Muscle layer of duodenum (tissue), 2 donors: ENCODE measurements around the gene NGRN.
A peak's percentile ranks its signal among the peaks of the same experiment; 100 is the strongest.
"Not testable (repeated sequence)": the region's sequence is repeated elsewhere in the genome, so short reads cannot be mapped to it uniquely, and the experiment has no call there.

Experiments
- H3K27ac ChIP-seq: one replicate; pipeline ENCODE4 v1.7.0; 2013; ENCODE audit warnings: mild to moderate bottlenecking, low read length
- H3K27me3 ChIP-seq: one replicate; pipeline ENCODE4 v1.7.0; 2013; ENCODE audit warnings: low read depth, mild to moderate bottlenecking, control low read depth, low read length
- H3K36me3 ChIP-seq, 2 donors: one replicate each; pipeline ENCODE4 v1.7.0; 2013; ENCODE audit warnings: low read length in 2 of 2, control low read depth in 1 of 2, mild to moderate bottlenecking in 1 of 2; ENCODE audit not compliant: insufficient read depth in 2 of 2, control insufficient read depth in 1 of 2
- H3K4me1 ChIP-seq, 2 donors: one replicate each; pipeline ENCODE4 v1.7.0; 2013; ENCODE audit warnings: low read length in 2 of 2, mild to moderate bottlenecking in 2 of 2, control low read depth in 1 of 2, moderate library complexity in 1 of 2; ENCODE audit not compliant: insufficient read depth in 2 of 2, control insufficient read depth in 1 of 2
- H3K4me3 ChIP-seq, 2 donors: one replicate each; pipeline ENCODE4 v1.7.0; 2013; ENCODE audit warnings: low read length in 2 of 2, low read depth in 1 of 2, mild to moderate bottlenecking in 1 of 2
- H3K9me3 ChIP-seq, 2 donors: one replicate each; pipeline ENCODE4 v1.7.0; 2013; ENCODE audit warnings: low read length in 2 of 2, control low read depth in 1 of 2, mild to moderate bottlenecking in 1 of 2; ENCODE audit not compliant: control insufficient read depth in 1 of 2
- donor health status: healthy.

Gene NGRN

GRCh38 chr15:90291679-90292356, 26.3 kb downstream of the NGRN start:
- H3K36me3 ChIP-seq, result no peaks in the 10 kb centered on the region
- no peak overlapping the region for H3K27ac ChIP-seq
- H3K9me3 ChIP-seq, result no peaks in the 10 kb centered on the region
- no peak overlapping the region for H3K4me3 ChIP-seq
- no peaks in the 10 kb centered on the region for H3K27me3 ChIP-seq
- peaks cover 0 to 16% of the 10 kb centered on the region in 2 donors for H3K4me1 ChIP-seq

- H3K4me3 ChIP-seq, H3K36me3 ChIP-seq, H3K27ac ChIP-seq, H3K27me3 ChIP-seq, H3K9me3 ChIP-seq: not testable (repeated sequence)
- H3K4me1 ChIP-seq, result peaks cover 0 to 12% of the 10 kb centered on the region in 2 donors
These were observed 27.8 kb downstream of the NGRN start for GRCh38 chr15:90293040-90293810.

GRCh38 chr15:90294159-90294558, 28.7 kb downstream of the NGRN start:
- no peaks in the 10 kb centered on the region for H3K9me3 ChIP-seq
- H3K27ac ChIP-seq, result no peak overlapping the region
- H3K4me1 ChIP-seq, result peaks cover 0 to 12% of the 10 kb centered on the region in 2 donors
- H3K4me3 ChIP-seq, result no peak overlapping the region
- no peaks in the 10 kb centered on the region for H3K27me3 ChIP-seq
- no peaks in the 10 kb centered on the region for H3K36me3 ChIP-seq

GRCh38 chr15:90294601-90295269, 29.3 kb downstream of the NGRN start:
- Histone ChIP-seq H3K27ac (no peak overlapping the region), H3K9me3 (no peaks in the 10 kb centered on the region), H3K4me1 (peaks cover 0 to 12% of the 10 kb centered on the region in 2 donors), H3K36me3 (no peaks in the 10 kb centered on the region), H3K27me3 (no peaks in the 10 kb centered on the region), H3K4me3 (peak overlapping the region in 1 of 2 donors; percentile 21)

- H3K27me3 ChIP-seq, result no peaks in the 10 kb centered on the region
- H3K9me3 ChIP-seq, result no peaks in the 10 kb centered on the region
- no peak overlapping the region for H3K27ac ChIP-seq
- peaks cover 0 to 12% of the 10 kb centered on the region in 2 donors for H3K4me1 ChIP-seq
- H3K36me3 ChIP-seq, result no peaks in the 10 kb centered on the region
- no peak overlapping the region for H3K4me3 ChIP-seq
These were observed 29.8 kb downstream of the NGRN start for GRCh38 chr15:90295270-90295648.

- not testable (repeated sequence) for H3K36me3 ChIP-seq, H3K27ac ChIP-seq, H3K4me3 ChIP-seq, H3K9me3 ChIP-seq, H3K27me3 ChIP-seq
- H3K4me1 ChIP-seq, result peaks cover 4 to 14% of the 10 kb centered on the region in 2 donors
These were observed 30.9 kb downstream of the NGRN start for GRCh38 chr15:90296316-90296884.

GRCh38 chr15:90297021-90297420, 31.5 kb downstream of the NGRN start:
- Histone ChIP-seq H3K36me3 (no peaks in the 10 kb centered on the region), H3K4me3 (no peak overlapping the region), H3K9me3 (no peaks in the 10 kb centered on the region), H3K4me1 (peaks cover 6 to 14% of the 10 kb centered on the region in 2 donors), H3K27me3 (no peaks in the 10 kb centered on the region), H3K27ac (no peak overlapping the region)

GRCh38 chr15:90300541-90300940, 35.1 kb downstream of the NGRN start:
- H3K27ac ChIP-seq, result no peak overlapping the region

GRCh38 chr15:90300988-90301706, 35.7 kb downstream of the NGRN start:
- H3K27me3 ChIP-seq, result no peaks in the 10 kb centered on the region
- no peak overlapping the region for H3K27ac ChIP-seq
- H3K4me3 ChIP-seq, result no peak overlapping the region
- peaks cover 3 to 11% of the 10 kb centered on the region in 2 donors for H3K4me1 ChIP-seq
- H3K9me3 ChIP-seq, result no peaks in the 10 kb centered on the region
- no peaks in the 10 kb centered on the region for H3K36me3 ChIP-seq

More at GRCh38 chr15:90300541-90300940, 35.1 kb downstream of the NGRN start:
- H3K4me3 ChIP-seq, result no peak overlapping the region
- no peaks in the 10 kb centered on the region for H3K9me3 ChIP-seq
- no peaks in the 10 kb centered on the region for H3K36me3 ChIP-seq
- no peaks in the 10 kb centered on the region for H3K27me3 ChIP-seq
- peaks cover 3 to 6% of the 10 kb centered on the region in 2 donors for H3K4me1 ChIP-seq

GRCh38 chr15:90301707-90302300, 36.3 kb downstream of the NGRN start:
- Histone ChIP-seq H3K27ac (no peak overlapping the region), H3K27me3 (no peaks in the 10 kb centered on the region), H3K4me3 (no peak overlapping the region), H3K9me3 (no peaks in the 10 kb centered on the region), H3K36me3 (no peaks in the 10 kb centered on the region), H3K4me1 (peaks cover 3 to 14% of the 10 kb centered on the region in 2 donors)
